GM21786 (cell line): ENCODE measurements around the gene FOXN4.

Source experiments
- ATAC-seq: cut with Tn5 transposase; IDR thresholded peaks from one replicate; pipeline ENCODE4 v1.9.1; 2021; ENCODE audit not compliant: unreplicated experiment

Gene FOXN4

GRCh38 chr12:109307051-109307450, 2.0 kb downstream of the FOXN4 start:
- no peak for ATAC-seq

- no peak for ATAC-seq
Observed at GRCh38 chr12:109305547-109305946, 3.5 kb downstream of the FOXN4 start.

GRCh38 chr12:109304485-109304884, 4.6 kb downstream of the FOXN4 start:
- no peak for ATAC-seq

GRCh38 chr12:109302770-109303169, 6.3 kb downstream of the FOXN4 start:
- no peak for ATAC-seq

- ATAC-seq: no peak
Observed at GRCh38 chr12:109302358-109302757, 6.7 kb downstream of the FOXN4 start.

- ATAC-seq: no peak
Observed at GRCh38 chr12:109301643-109302168, 7.4 kb downstream of the FOXN4 start.

- no peak for ATAC-seq
Observed at GRCh38 chr12:109299849-109300248, 9.2 kb downstream of the FOXN4 start.

- no peak for ATAC-seq
Observed at GRCh38 chr12:109296431-109296830, 12.7 kb downstream of the FOXN4 start.

GRCh38 chr12:109295764-109296425, 13.2 kb downstream of the FOXN4 start:
- no peak for ATAC-seq

GRCh38 chr12:109294286-109294796, 14.7 kb downstream of the FOXN4 start:
- ATAC-seq: no peak

- no peak for ATAC-seq
Observed at GRCh38 chr12:109293106-109293505, 16.0 kb downstream of the FOXN4 start.

GRCh38 chr12:109292342-109292711, 16.8 kb downstream of the FOXN4 start:
- ATAC-seq: no peak

- no peak for ATAC-seq
Observed at GRCh38 chr12:109291521-109292341, 17.4 kb downstream of the FOXN4 start.

- ATAC-seq: no peak
Observed at GRCh38 chr12:109291117-109291516, 18.0 kb downstream of the FOXN4 start.

GRCh38 chr12:109290061-109290460, 19.0 kb downstream of the FOXN4 start:
- no peak for ATAC-seq

- no peak for ATAC-seq
Observed at GRCh38 chr12:109289551-109289950, 19.5 kb downstream of the FOXN4 start.

GRCh38 chr12:109289004-109289403, 20.1 kb downstream of the FOXN4 start:
- no peak for ATAC-seq

- ATAC-seq: no peak
Observed at GRCh38 chr12:109288571-109288970, 20.5 kb downstream of the FOXN4 start.

GRCh38 chr12:109287811-109288469, 21.1 kb downstream of the FOXN4 start:
- ATAC-seq: no peak

GRCh38 chr12:109287181-109287580, 21.9 kb downstream of the FOXN4 start:
- no peak for ATAC-seq

GRCh38 chr12:109286652-109287051, 22.4 kb downstream of the FOXN4 start:
- no peak for ATAC-seq

GRCh38 chr12:109286252-109286651, 22.8 kb downstream of the FOXN4 start:
- ATAC-seq: no peak
